GM19467 (cell line): ENCODE data around the gene PHLDA3.

ENCODE experiments used
- ATAC-seq: cut with Tn5 transposase; IDR thresholded peaks from one replicate; pipeline ENCODE4 v1.9.1; 2021; ENCODE audit warnings: mild to moderate bottlenecking, moderate library complexity; ENCODE audit not compliant: unreplicated experiment

Gene PHLDA3

DNA sequence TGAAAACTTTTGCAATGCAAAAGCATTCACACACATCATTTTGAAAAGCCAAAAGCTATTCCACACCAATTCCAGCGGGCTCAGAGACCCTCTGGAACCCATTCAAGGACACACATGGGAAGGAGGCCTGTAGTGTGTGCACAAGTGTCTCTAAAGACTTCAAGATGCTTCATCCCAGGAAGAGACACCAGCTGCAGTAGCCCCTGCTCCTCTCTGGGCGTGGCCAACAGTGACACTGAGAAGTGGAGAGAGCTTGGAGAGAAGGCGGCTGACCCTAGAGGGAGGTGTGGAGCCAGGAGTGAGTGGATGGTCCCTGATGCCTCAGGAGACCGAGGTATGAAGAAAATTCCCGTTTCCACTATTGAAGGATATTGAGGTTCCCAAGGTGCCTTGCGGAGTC is 32.6 kb downstream of the PHLDA3 start:
- ATAC-seq = no peak

DNA sequence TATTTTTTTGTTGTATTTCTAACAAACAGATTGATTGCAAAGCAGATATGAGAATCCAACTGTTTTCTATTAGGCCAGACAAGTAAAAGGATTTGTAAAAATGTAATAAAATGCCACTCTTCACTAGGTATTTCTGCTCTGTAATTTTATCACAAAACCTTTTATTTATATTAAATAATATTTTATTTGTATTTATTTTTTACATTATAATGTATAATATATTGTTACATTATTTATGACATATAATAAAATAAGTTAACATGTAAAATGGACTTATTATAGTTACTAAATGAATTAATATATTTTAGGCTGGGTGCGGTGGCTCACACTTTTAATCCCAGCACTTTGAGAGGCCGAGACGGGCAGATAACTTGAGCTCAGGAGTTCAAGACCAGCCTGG is 34.7 kb downstream of the PHLDA3 start:
- no peak for ATAC-seq

DNA sequence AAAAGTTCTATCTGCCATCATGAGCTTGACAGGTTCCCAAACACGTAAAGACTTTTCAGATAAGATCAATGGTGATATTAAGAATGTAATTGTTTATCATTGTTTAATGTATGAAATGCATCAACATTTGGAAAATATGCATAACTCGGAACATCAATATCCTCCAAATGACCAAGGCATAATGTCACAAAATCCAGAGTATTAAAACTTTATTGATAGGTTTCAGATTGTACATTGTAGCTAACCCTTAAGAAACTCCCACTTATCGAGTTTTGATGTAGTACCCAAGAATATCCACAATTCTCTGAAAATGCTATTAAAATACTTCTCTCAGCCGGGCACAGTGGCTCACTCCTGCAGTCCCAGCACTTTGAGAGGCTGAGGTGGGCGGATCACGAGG is 35.4 kb downstream of the PHLDA3 start:
- no peak for ATAC-seq

DNA sequence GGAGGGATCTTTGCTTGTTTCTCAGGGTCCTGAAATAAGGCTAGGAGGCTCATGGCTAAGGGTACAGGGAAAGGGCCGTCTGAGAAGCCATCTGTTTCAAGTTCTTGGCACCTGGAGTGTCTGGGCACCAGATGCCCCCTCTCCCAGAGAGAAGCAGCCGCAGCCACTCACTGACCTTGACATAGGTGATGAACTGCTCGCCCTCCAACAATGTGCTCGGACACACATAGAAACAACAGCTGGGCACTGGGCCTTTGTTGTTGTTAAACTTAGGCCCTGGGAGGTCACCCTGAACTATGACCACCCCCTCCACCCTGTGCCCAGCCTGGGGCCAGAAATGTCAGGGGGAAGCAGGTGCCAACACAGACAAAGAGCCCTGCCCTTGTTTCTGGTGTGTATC is 38.2 kb downstream of the PHLDA3 start:
- ATAC-seq = no peak

DNA sequence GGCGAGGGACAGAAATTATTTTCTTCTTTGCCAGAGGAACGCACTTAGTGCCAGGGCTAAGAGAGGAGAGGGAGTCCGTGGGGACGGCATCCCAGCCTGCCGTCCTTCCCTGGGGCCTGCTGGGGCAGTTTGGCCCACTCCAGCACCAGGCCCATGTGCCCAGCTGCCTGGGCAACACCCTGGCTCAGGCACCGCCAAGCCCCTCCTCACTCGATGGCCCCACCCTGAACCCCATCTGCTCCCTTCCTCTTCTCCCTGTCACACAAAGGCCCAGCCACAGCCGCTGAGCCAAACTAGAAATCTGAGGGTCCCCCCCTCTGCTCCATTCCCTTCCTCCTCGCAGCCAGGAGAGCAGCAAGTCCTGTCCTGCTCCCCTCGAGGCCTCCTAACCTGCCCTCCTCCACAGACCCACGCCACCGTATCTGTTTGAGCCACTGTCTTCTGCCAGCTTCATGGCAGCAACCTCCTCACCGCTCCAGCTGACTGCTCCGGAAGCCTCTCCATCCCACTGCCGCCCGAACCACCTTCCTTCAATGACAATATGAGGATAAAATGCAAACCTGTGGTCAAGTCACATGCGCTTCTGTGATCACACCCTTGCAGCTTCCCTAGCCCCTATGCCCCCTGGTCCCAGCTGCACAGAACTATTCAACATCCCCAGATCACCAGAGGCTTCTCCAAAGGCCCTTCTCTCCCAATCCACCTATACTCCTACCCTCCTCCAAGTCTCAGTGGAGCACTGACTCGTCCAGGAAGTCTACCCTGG is 39.1 kb downstream of the PHLDA3 start:
- no peak for ATAC-seq

DNA sequence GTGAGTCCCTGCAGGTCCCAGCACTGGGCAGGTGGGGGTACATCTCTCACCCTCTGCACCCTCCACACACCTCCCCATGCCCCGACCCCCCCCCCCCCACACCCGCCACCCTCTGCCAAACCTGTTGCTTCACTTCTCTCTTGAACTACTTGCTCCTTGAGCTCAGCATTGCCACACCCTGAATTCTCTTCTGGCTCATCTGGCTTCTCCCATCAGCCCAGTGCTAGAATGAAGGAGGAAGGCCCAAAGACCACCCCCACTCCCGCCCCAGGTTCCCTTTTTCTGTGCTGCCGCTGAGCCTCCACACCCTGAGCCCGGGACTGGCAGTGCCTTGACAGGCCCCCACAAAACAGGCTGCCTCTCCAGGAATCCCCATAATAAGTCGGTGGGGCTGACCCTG is 41.0 kb downstream of the PHLDA3 start:
- ATAC-seq = no peak

DNA sequence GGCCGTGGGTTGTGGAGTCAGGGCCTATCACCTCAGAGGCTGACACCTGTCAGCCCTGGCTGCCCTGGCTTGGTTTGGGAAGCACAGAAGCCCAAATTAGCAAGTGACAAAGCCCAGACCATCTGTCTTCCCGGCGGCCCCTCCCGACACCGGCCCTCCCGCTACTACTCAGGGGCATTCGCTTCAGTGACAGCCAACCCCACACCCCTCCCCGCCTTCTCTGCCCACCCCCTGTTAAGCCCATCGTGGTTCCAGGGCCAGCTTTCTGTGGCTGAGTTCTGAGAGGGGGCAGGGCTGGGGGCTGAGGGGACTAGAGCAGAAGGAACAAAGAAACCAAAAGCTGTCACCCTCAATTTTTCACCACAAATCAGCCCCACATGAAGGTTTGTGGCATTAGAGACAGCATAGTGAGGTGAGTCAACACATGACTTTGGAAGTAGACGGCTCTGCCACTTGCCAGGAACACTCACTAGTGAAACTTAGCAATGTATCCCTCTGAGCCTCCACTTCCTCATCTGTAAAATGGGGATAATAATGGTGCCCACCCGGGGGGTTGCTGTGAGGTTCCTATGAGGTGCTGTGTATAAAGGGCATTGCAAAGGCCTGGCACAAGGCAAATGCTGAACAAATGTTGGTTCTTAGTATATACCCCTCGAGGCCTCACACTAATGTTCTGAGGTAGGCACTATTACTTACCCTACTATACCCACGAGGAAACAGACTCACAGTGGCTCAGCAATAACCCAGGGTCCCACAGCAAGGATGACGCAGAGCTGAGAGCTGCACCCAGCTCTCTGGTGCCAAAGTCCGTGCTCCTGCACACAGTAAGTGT is 42.3 kb downstream of the PHLDA3 start:
- ATAC-seq = no peak

DNA sequence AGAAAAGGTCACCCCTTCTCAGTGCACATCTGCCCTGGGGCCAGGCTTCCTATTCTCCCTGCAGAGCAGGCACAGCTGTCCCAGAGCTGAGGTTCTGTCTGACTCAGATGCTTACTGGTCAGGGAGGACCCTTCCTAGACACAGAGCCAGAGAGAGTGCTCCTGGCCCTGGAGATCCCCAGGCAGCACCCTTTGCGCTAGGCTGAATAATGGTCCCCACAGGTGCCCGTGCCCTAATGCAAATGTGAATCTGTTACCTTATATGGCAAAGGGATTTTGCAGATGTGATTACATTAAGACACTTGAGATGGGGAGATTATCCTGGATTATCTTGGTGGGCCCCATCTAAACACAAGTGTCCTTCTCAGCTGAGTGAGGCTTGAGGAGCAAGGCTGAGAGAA is 44.8 kb downstream of the PHLDA3 start:
- no peak for ATAC-seq

- no peak for ATAC-seq
Measured at GRCh38 chr1:201423655-201424054, 45.3 kb downstream of the PHLDA3 start.

GRCh38 chr1:201422436-201423030 is 46.5 kb downstream of the PHLDA3 start:
- no peak for ATAC-seq

- ATAC-seq = no peak
Measured at GRCh38 chr1:201422026-201422425, 47.0 kb downstream of the PHLDA3 start.

- ATAC-seq = no peak
Measured at GRCh38 chr1:201421041-201421440, 47.9 kb downstream of the PHLDA3 start.

DNA sequence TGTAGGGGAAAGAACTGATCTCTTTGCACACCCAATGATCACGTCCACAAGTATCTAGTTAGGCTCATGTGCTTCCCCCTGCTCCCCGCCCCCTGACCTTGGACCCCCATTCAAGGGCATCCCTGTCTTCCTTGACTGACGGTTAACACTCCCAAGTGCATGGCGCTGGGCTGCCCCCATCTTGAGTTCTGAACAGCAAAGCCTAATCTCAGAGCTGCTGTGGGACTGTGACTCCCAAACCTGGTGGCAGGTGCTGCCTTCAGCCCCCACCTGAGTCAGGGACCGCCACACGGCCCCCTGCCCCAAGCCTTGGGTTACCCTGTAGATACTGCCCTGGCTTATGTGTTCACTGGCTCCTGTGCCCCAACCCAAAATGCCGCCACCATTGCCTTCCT is 48.4 kb downstream of the PHLDA3 start:
- no peak for ATAC-seq

DNA sequence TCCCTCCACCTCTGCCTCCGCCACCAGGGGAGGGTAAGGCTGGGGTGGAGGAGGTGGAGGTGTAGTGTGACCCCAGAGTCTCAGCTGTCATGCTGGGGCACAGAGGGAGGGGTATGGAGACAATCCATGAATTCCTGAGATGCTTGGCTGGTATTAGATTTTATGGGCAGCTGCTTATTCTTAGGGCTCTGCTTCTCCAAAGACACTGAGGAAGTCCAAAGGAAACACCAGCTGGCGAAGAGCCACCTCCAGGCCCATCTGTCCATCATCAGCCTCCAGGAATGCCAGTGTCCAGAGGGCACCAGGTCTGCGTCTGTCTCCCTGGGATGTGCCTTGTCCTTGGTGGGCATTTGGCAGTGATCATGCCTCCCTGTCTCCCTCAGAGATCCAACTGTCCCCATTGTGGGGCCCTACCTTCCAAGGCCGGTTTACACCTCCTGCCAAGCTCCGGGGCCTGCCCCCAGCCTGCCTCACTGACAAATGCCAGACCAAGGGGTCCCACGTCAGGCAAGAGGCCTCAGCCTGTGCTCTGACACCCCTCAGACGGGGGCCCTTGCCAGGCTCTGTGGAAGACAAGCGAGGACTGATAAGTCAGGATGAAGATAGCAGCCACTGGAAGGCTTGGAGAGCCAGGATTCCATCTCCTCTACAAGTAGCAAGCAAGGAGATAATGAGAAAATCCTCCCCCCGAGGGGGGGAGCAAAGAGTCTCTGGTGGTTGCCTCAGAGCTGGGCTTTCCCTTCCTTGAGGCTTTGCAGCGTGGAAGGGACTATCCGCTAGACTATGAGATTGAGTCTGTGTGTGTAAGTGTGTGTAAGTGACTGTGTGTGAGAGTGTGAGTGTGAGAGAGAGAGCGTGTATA is 49.0 kb downstream of the PHLDA3 start:
- no peak for ATAC-seq

- ATAC-seq = no peak
Measured at GRCh38 chr1:201419256-201419655, 49.7 kb downstream of the PHLDA3 start.

GRCh38 chr1:201418461-201418860 is 50.5 kb downstream of the PHLDA3 start:
- ATAC-seq = no peak
